Esophagus muscularis mucosa (tissue), 3 donors: ENCODE data around the gene ANKRD11.

ENCODE experiments used
- CTCF ChIP-seq, 3 experiments: fragments of 200-600 bp in 2 of 3; fragments of 450-650 bp in 1 of 3; sonication (generic) in 2 of 3; IDR thresholded peaks; one replicate each; pipeline ENCODE4 v1.5.1; 2017 to 2019; ENCODE audit warnings: antibody characterized with exemption in 3 of 3, mild to moderate bottlenecking in 2 of 3, moderate library complexity in 1 of 3
- POLR2A ChIP-seq: fragments of 450-650 bp; IDR thresholded peaks from one replicate; pipeline ENCODE4 v1.6.1; 2017; ENCODE audit warnings: antibody characterized with exemption, moderate library complexity, mild to moderate bottlenecking, low read depth
- POLR2AphosphoS5 ChIP-seq, 2 donors: sonication (generic); formaldehyde crosslinking; IDR thresholded peaks; one replicate each; pipeline ENCODE4 v1.6.1; 2017; ENCODE audit warnings: antibody characterized with exemption in 2 of 2

- TF ChIP-seq CTCF (IDR thresholded peaks at IDR 0.05) = no peak
- no peak for TF ChIP-seq POLR2A
- no peak for TF ChIP-seq POLR2AphosphoS5 (IDR thresholded peaks at IDR 0.05)
These were observed 155.2 kb downstream of the ANKRD11 start for GRCh38 chr16:89334988-89335802.
